CD4-positive, alpha-beta T cell treated with Interleukin-15 for 1 hour (primary cell): ENCODE results near the gene AKR7A2.

Experiments used
- DNase-seq: peaks from one replicate; pipeline ENCODE4 v3.0.0-alpha.2; 2020

AKR7A2 gene

GRCh38 chr1:19342894-19343616, 31.1 kb upstream of the AKR7A2 start:
- DNase-seq: no peak

- no peak for DNase-seq
Measured at GRCh38 chr1:19342062-19342750, 30.3 kb upstream of the AKR7A2 start.

- peak; percentile 63 for DNase-seq
Measured at GRCh38 chr1:19341201-19342061, 29.5 kb upstream of the AKR7A2 start.

- DNase-seq: no peak
Measured at GRCh38 chr1:19340387-19340937, 28.5 kb upstream of the AKR7A2 start.

- DNase-seq: no peak
Measured at GRCh38 chr1:19339214-19339861, 27.4 kb upstream of the AKR7A2 start.

- DNase-seq: no peak
Measured at GRCh38 chr1:19338323-19338762, 26.4 kb upstream of the AKR7A2 start.

- DNase-seq: no peak
Measured at GRCh38 chr1:19337289-19337688, 25.3 kb upstream of the AKR7A2 start.

GRCh38 chr1:19336543-19336942, 24.6 kb upstream of the AKR7A2 start:
- DNase-seq: no peak

GRCh38 chr1:19333587-19334354, 21.8 kb upstream of the AKR7A2 start:
- DNase-seq: no peak

- no peak for DNase-seq
Measured at GRCh38 chr1:19332832-19333231, 20.9 kb upstream of the AKR7A2 start.

GRCh38 chr1:19331262-19331878, 19.4 kb upstream of the AKR7A2 start:
- DNase-seq: no peak

- no peak for DNase-seq
Measured at GRCh38 chr1:19330449-19331135, 18.6 kb upstream of the AKR7A2 start.

- DNase-seq: no peak
Measured at GRCh38 chr1:19329611-19330010, 17.7 kb upstream of the AKR7A2 start.

- DNase-seq: no peak
Measured at GRCh38 chr1:19329188-19329587, 17.2 kb upstream of the AKR7A2 start.

GRCh38 chr1:19328486-19328885, 16.5 kb upstream of the AKR7A2 start:
- DNase-seq: no peak

- DNase-seq: no peak
Measured at GRCh38 chr1:19327736-19328135, 15.8 kb upstream of the AKR7A2 start.

GRCh38 chr1:19327301-19327700, 15.4 kb upstream of the AKR7A2 start:
- no peak for DNase-seq

- DNase-seq: no peak
Measured at GRCh38 chr1:19326748-19327065, 14.8 kb upstream of the AKR7A2 start.

GRCh38 chr1:19325958-19326747, 14.2 kb upstream of the AKR7A2 start:
- DNase-seq: no peak

GRCh38 chr1:19325368-19325957, 13.5 kb upstream of the AKR7A2 start:
- DNase-seq: no peak
